Heart left ventricle (tissue), 13 donors: Measurements from ENCODE around the gene SLC5A10.

Source experiments
- CTCF ChIP-seq, 12 donors: fragments of 200-600 bp; sonication (generic) in 4 of 12; IDR thresholded peaks; one replicate each; pipeline versions ENCODE4 v1.5.0 to v1.8.0; 2018 to 2022; ENCODE audit warnings: antibody characterized with exemption in 12 of 12, mild to moderate bottlenecking in 5 of 12
- POLR2A ChIP-seq, 2 donors: fragments of 450-650 bp; IDR thresholded peaks; one replicate each; pipeline ENCODE4 v1.6.1; 2017; ENCODE audit warnings: antibody characterized with exemption in 2 of 2, mild to moderate bottlenecking in 2 of 2, moderate library complexity in 2 of 2
- donor health status: ischemic (EF 13 %, LVEDD 7.1; RV severe dilation, severe dysfunction).
- donor health status: DM: no; HTN: yes; CAD: no.
- donor health status: DM: no; HTN: no; CAD: no.
- donor health status: ischemic (EF 25% LVEDD 6.9; RV normal size, moderate dysfunction).
- donor health status: ischemic (EF 25% LVEDD 5.7; RV mildly dilated, moderate dysfunction).
- donor health status: ischemic (EF 35%, LVEDD 5.7; RV mildly dilated, moderate dysfunction).
- donor health status: nonischemic (EF 11% LVEDD 7.7; RV severe dilation, severe dysfunction).
- donor health status: DM: yes; HTN: yes; CAD: no.
- donor health status: PGD.
- donor health status: ischemic (EF 29% LVEDD 5.4; RV normal size, mild dysfunction).
- donor health status: nonischemic (EF 23%, LVEDD 6.1; RV moderate dilation, normal function).

GRCh38 chr17:18910881-18911280, 41.1 kb upstream of the SLC5A10 start:
- TF ChIP-seq CTCF (IDR thresholded peaks at IDR 0.05) (no peak), POLR2A (IDR thresholded peaks at IDR 0.05) (no peak)
